Liver (tissue), 9 donors: Measurements from ENCODE around the gene ZCWPW1. TPM values are rescaled to one million over a fixed set of nuclear protein-coding genes. Genes with fewer than 3 reads are reported as not detected.

Experiments used
- DNase-seq: peaks from one replicate; pipeline ENCODE4 v3.0.0-alpha.2; 2017; ENCODE audit warnings: low spot score
- H3K27ac ChIP-seq, 2 donors: one replicate each; pipeline ENCODE4 v1.7.0; 2013; ENCODE audit warnings: inconsistent platforms in 2 of 2, low read length in 2 of 2, control low read depth in 1 of 2, low read depth in 1 of 2, mild to moderate bottlenecking in 1 of 2
- H3K27me3 ChIP-seq, 4 donors: one replicate each; pipeline versions ENCODE4 v1.6.1 to v1.7.0; 2013; ENCODE audit warnings: low read length in 3 of 4, inconsistent platforms in 1 of 4, mild to moderate bottlenecking in 1 of 4, moderate library complexity in 1 of 4; ENCODE audit not compliant: control insufficient read depth in 4 of 4, insufficient read depth in 4 of 4
- H3K36me3 ChIP-seq, 4 donors: one replicate each; pipeline versions ENCODE4 v1.6.1 to v1.7.0; 2013; ENCODE audit warnings: low read length in 3 of 4, mild to moderate bottlenecking in 3 of 4, low read depth in 1 of 4, moderate library complexity in 1 of 4; ENCODE audit not compliant: control insufficient read depth in 4 of 4, insufficient read depth in 3 of 4
- H3K4me1 ChIP-seq, 4 donors: one replicate each; pipeline versions ENCODE4 v1.6.1 to v1.7.0; 2013; ENCODE audit warnings: low read length in 3 of 4, mild to moderate bottlenecking in 3 of 4, moderate library complexity in 1 of 4; ENCODE audit not compliant: control insufficient read depth in 4 of 4, insufficient read depth in 4 of 4
- H3K4me3 ChIP-seq, 3 donors: one replicate each; pipeline versions ENCODE4 v1.6.1 to v1.7.0; 2013; ENCODE audit warnings: low read length in 3 of 3, control low read depth in 1 of 3, low read depth in 1 of 3, mild to moderate bottlenecking in 1 of 3
- H3K9ac ChIP-seq, 2 donors: one replicate each; pipeline ENCODE4 v1.7.0; 2013; ENCODE audit warnings: low read length in 2 of 2, mild to moderate bottlenecking in 2 of 2, moderate library complexity in 2 of 2, control low read depth in 1 of 2, low read depth in 1 of 2
- H3K9me3 ChIP-seq, 4 donors: one replicate each; pipeline versions ENCODE4 v1.6.1 to v1.7.0; 2013; ENCODE audit warnings: low read length in 3 of 4; ENCODE audit not compliant: control insufficient read depth in 4 of 4
- ATF3 ChIP-seq: IDR thresholded peaks from 2 replicates; pipeline ENCODE4 v1.6.1; 2016; ENCODE audit warnings: antibody characterized with exemption
- CTCF ChIP-seq: fragments of 150-350 bp; IDR thresholded peaks from 2 replicates; pipeline ENCODE4 v1.5.1; 2017; ENCODE audit warnings: improper control_type of control experiment, low read depth, low read length; ENCODE audit not compliant: missing input control
- EGR1 ChIP-seq, 2 donors: IDR thresholded peaks; 2 replicates each; pipeline ENCODE4 v1.6.1; 2016 to 2018; ENCODE audit warnings: antibody characterized with exemption in 2 of 2, low read depth in 2 of 2
- FOXA1 ChIP-seq: IDR thresholded peaks from 2 replicates; pipeline ENCODE4 v1.6.1; 2016; ENCODE audit warnings: antibody characterized with exemption
- FOXA2 ChIP-seq: IDR thresholded peaks from 2 replicates; pipeline ENCODE4 v1.6.1; 2016; ENCODE audit warnings: antibody characterized with exemption
- GABPA ChIP-seq, 2 donors: IDR thresholded peaks in 1 of 2; conservative IDR thresholded peaks in 1 of 2; 2 replicates each; pipeline ENCODE4 v1.6.1; 2016; ENCODE audit warnings: antibody characterized with exemption in 2 of 2, mild to moderate bottlenecking in 1 of 2, moderate library complexity in 1 of 2
- HNF4G ChIP-seq: IDR thresholded peaks from 2 replicates; pipeline ENCODE4 v1.6.1; 2016; ENCODE audit warnings: antibody characterized with exemption
- JUND ChIP-seq, 2 donors: IDR thresholded peaks; 2 replicates each; pipeline ENCODE4 v1.6.1; 2016; ENCODE audit warnings: antibody characterized with exemption in 2 of 2
- MAX ChIP-seq: IDR thresholded peaks from 2 replicates; pipeline ENCODE4 v1.6.1; 2016; ENCODE audit warnings: antibody characterized with exemption
- NR2F2 ChIP-seq: IDR thresholded peaks from 2 replicates; pipeline ENCODE4 v1.6.1; 2016; ENCODE audit warnings: antibody characterized with exemption
- RAD21 ChIP-seq, 2 donors: IDR thresholded peaks; 2 replicates each; pipeline ENCODE4 v1.6.1; 2016; ENCODE audit warnings: antibody characterized with exemption in 2 of 2, mild to moderate bottlenecking in 2 of 2
- RXRA ChIP-seq, 2 donors: IDR thresholded peaks; 2 replicates each; pipeline ENCODE4 v1.6.1; 2017 to 2018; ENCODE audit warnings: antibody characterized with exemption in 2 of 2, mild to moderate bottlenecking in 1 of 2
- SP1 ChIP-seq: IDR thresholded peaks from 2 replicates; pipeline ENCODE4 v1.6.1; 2018; ENCODE audit warnings: antibody characterized with exemption, mild to moderate bottlenecking
- YY1 ChIP-seq: IDR thresholded peaks from 2 replicates; pipeline ENCODE4 v1.6.1; 2016; ENCODE audit warnings: antibody characterized with exemption, mild to moderate bottlenecking
- WGBS: extraction: QIAGEN DNeasy Blood & Tissue Kit; methylation state at CpG from one replicate; pipeline ENCODE4 v1.1.7; 2013; 5-methylcytosine and 5-hydroxymethylcytosine counted together
- polyA plus RNA-seq, 2 donors: library from polyadenylated mRNA; stranded (reverse) in 1 of 2; unstranded in 1 of 2; fragments of 200-250 nt in 1 of 2; fragments of >200 nt in 1 of 2; fragmentation: Nextera tagmentation in 1 of 2; extraction: Ambion mirVana in 1 of 2; gene quantifications; one replicate each; pipeline versions ENCODE4 v1.2.1 to v1.2.3, GENCODE V29; 2013 to 2015
- total RNA-seq, 2 donors: library from RNA; depleted of rRNA; stranded (reverse); fragments of >200 nt; gene quantifications; one replicate each; pipeline ENCODE4 v1.2.3, GENCODE V29; 2014
- donor health status: healthy.
- donor health status: healthy.
- donor health status: healthy.
- donor health status: healthy.
- donor health status: healthy.

Gene ZCWPW1
- total and polyA plus RNA-seq, 4 donors = 1.4 to 3.3 (median 2.8) TPM

DNA sequence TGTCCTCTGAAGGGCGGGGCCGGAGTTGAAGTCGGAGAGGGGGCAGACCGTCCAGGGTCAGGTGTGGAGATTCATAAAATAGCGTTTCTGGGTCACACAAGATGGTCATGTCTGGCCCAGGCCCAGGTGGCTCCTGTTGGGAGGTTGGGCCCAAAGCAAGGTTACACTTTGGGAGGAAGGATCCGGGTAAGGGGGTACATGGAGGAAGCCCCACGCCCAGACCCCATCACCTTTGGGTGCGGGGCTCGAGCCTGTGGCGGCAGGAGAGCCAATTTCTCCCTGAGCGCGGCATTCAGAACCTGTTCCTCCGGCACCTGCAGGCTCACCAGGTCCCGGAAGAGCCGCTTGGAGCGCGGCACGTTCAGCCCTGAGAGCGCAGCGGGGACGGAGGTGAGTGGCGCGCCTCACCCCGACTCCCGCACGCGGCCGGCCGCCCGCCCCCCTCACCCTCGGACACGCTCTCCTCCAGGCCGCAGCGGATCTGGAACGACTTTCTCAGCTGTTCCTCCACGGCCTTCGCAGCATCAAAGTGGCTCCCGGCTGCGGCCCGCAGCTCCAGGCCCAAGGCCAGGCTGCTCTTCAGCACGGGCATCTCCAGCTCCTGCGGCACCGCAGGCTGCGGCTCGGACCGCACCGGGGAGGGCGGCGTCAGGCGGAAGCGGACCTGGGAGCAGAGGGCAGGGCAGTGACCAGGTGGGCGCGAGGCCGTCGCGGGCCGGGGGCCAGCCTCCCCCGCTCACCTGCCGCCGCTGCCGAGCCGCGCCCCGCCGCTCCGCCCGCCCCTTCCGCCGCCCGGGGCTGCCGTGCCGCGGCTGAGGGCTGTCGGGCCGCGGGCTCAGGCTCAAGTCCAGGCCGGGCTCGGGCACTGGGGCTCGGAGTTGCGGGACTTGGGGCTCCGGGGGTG is 7.2 kb upstream of the ZCWPW1 start:
- TF ChIP-seq YY1 (peak; percentile 10), RAD21 (IDR thresholded peaks at IDR 0.05) (no peak), CTCF (no peak), ATF3 (no peak)
- peak overlapping the region; percentile 68 to 71 for H3K9ac ChIP-seq
- peak overlapping the region; percentile 90 to 99 for H3K27ac ChIP-seq
- peaks cover 7 to 14% (median 8%) of the 10 kb centered on the region in 4 donors for H3K36me3 ChIP-seq
- 1% methylated on average over 81 of the region's 81 CpGs for WGBS
- no peaks in the 10 kb centered on the region for H3K9me3 ChIP-seq
- peak; percentile 59 for DNase-seq
- H3K4me3 ChIP-seq = peak overlapping the region; percentile 77 to 88 (median 84)
- H3K4me1 ChIP-seq = peaks cover 7 to 36% (median 26%) of the 10 kb centered on the region in 4 donors
- no peaks in the 10 kb centered on the region for H3K27me3 ChIP-seq

- Histone ChIP-seq H3K36me3 (peaks cover 7 to 14% (median 8%) of the 10 kb centered on the region in 4 donors), H3K27ac (peak overlapping the region; percentile 90 to 99), H3K9ac (no peak overlapping the region), H3K4me1 (peaks cover 10 to 39% (median 27%) of the 10 kb centered on the region in 4 donors), H3K9me3 (no peaks in the 10 kb centered on the region), H3K4me3 (peak overlapping the region in 1 of 3 donors; percentile 88), H3K27me3 (no peaks in the 10 kb centered on the region)
- TF ChIP-seq RXRA (IDR thresholded peaks at IDR 0.05) (no peak), ATF3 (no peak), FOXA1 (no peak), CTCF (no peak), FOXA2 (no peak), JUND (IDR thresholded peaks at IDR 0.05) (no peak), HNF4G (no peak), NR2F2 (no peak), GABPA (IDR thresholded peaks at IDR 0.05 in 1 of 2, conservative IDR thresholded peaks at IDR 0.05 in 1 of 2) (no peak), MAX (no peak), YY1 (no peak), SP1 (no peak), RAD21 (IDR thresholded peaks at IDR 0.05) (no peak), EGR1 (IDR thresholded peaks at IDR 0.05; ENCODE audit: low read depth in 2 of 2) (no peak)
- DNase-seq = no peak
- WGBS = 83% methylated on average over 22 of the region's 22 CpGs
Measured at GRCh38 chr7:100434297-100435144, 6.0 kb upstream of the ZCWPW1 start.
